ENCODE measurements around the gene WNT3. TPM values are rescaled to one million over a fixed set of nuclear protein-coding genes. Genes with fewer than 3 reads are reported as not detected.
A peak's percentile ranks its signal among the peaks of the same experiment; 100 is the strongest.

The WNT3 gene, protein sequence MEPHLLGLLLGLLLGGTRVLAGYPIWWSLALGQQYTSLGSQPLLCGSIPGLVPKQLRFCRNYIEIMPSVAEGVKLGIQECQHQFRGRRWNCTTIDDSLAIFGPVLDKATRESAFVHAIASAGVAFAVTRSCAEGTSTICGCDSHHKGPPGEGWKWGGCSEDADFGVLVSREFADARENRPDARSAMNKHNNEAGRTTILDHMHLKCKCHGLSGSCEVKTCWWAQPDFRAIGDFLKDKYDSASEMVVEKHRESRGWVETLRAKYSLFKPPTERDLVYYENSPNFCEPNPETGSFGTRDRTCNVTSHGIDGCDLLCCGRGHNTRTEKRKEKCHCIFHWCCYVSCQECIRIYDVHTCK
- under 1 TPM; 0.20 to 0.29 TPM for total RNA-seq

DNA sequence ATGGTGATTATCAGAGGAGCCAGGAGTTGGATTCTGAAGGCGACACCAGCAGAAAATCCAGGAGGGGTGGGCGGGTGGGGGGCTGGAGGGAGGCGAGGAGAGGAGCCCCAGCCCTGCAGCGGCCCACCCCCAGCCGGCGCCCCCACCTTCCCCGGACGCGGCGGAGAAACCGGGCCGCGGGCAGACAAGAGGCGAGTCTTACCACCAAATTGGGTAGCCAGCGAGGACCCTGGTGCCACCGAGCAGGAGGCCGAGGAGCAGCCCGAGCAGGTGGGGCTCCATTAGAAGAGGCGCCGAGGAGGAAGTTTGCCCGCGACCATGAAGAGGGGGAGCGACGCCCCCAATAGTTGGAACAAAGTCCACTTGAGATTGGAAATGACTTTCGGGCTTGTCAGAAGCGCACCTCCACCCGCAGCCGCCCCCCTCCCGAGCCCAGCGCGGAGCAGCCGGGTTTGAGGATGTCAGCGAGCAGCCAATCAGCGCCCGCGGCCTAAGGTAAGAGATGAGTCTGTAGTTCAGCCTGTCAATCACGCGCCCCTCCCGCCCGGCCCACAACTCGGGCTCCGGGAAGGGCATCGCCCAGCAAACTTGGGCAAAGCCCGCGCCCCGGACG, at the start of gene WNT3:
WNT3 (minus strand) TSS at position 377 of the 613 bp plus-strand sequence; CDS start at position 282, 95 bp downstream.
- Mint-ChIP-seq H3K4me1 (ENCODE audit: low read depth in 2 of 2) (peaks cover 0 to 11% of the 10 kb centered on the region in 2 donors), H3K9me3 (no peaks in the 10 kb centered on the region), H3K27me3 (peaks cover 49% of the 10 kb centered on the region in 2 donors), H3K36me3 (no peaks in the 10 kb centered on the region), H3K27ac (no peak within 1 kb of the TSS), H3K4me3 (peak within 1 kb of the TSS; percentile 67)
- DNase-seq (ENCODE audit: low spot score): peak; percentile 72
- ATAC-seq: peak; percentile 71 to 81

DNA sequence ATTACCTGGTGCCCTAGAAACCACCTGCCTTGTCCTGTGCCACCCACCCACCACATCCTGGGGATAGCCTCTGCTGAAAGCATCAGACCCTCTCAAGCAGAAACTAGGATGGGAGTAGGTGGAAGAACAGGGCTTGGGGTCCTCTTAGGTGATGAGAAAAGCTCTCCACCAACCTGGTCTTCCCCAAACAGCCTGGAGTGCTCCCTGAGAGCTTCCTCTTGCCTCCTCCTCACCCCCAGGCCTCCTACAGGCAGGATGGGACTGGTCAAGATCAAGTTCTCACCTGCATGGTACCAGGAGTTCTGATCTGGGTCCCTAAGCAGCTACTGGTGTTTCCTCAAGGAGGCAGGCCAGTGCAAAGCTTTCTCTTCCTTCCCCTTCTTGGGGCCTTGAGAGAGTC, 48.3 kb upstream of the WNT3 start:
- ATAC-seq (no peak), DNase-seq (ENCODE audit: low spot score) (no peak)
- peaks cover 6 to 9% of the 10 kb centered on the region in 2 donors for H3K4me1 Mint-ChIP-seq (ENCODE audit: low read depth in 2 of 2)
- H3K27me3 Mint-ChIP-seq: peaks cover 11 to 12% of the 10 kb centered on the region in 2 donors
- H3K9me3 Mint-ChIP-seq: no peaks in the 10 kb centered on the region
- H3K36me3 Mint-ChIP-seq: no peaks in the 10 kb centered on the region
- no peak overlapping the region for H3K4me3 Mint-ChIP-seq
- no peak overlapping the region for H3K27ac Mint-ChIP-seq

DNA sequence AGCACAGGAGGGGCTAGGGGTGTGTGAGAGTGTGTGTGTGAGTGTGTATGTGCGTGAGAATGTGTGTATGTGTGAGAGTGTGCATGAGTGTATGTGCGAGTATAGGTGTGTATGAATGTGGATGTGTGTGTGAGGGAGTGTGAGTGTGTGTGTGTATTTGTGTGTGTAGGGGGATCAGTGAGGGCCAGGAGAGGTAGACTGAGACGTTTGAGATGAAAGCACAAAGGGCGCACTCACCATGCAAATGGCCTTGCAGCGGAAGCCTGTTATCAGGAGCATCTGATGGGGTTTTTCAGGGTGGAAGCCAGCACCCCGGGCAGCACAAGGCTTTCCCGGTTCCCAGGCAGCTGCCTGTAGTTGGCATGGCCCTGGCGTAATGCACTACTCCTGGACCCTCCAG, 47.8 kb upstream of the WNT3 start:
- Mint-ChIP-seq H3K4me1 (ENCODE audit: low read depth in 2 of 2) (peaks cover 6 to 9% of the 10 kb centered on the region in 2 donors), H3K4me3 (no peak overlapping the region), H3K36me3 (no peaks in the 10 kb centered on the region), H3K27ac (no peak overlapping the region), H3K27me3 (peaks cover 12% of the 10 kb centered on the region in 2 donors), H3K9me3 (no peaks in the 10 kb centered on the region)
- DNase-seq (ENCODE audit: low spot score) (no peak), ATAC-seq (no peak)

DNA sequence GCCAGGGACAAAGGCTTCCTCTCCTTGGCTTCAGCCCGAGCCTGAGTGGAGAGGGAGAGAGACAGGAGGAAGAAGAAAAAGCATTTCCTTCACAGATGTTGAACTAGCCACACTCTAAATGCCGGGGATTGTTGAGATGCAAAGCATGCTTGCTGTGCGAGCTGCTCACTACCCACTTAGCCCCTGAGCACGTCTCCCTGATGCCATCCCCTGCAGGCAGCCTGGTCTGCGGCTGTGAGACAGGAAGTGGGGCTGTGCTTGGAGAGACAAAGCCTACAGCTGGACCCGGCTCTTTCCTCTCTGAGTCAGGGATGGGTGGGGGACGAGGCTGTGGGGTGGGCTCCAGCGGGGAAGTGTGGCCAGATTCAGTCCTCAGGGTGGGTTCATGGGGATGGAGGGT, 46.6 kb upstream of the WNT3 start:
- Mint-ChIP-seq H3K9me3 (no peaks in the 10 kb centered on the region), H3K27me3 (peaks cover 12 to 13% of the 10 kb centered on the region in 2 donors), H3K4me3 (no peak overlapping the region), H3K27ac (no peak overlapping the region), H3K4me1 (ENCODE audit: low read depth in 2 of 2) (peaks cover 6 to 9% of the 10 kb centered on the region in 2 donors), H3K36me3 (no peaks in the 10 kb centered on the region)
- DNase-seq (ENCODE audit: low spot score) (no peak), ATAC-seq (peak in 1 of 2 donors; percentile 64)

DNA sequence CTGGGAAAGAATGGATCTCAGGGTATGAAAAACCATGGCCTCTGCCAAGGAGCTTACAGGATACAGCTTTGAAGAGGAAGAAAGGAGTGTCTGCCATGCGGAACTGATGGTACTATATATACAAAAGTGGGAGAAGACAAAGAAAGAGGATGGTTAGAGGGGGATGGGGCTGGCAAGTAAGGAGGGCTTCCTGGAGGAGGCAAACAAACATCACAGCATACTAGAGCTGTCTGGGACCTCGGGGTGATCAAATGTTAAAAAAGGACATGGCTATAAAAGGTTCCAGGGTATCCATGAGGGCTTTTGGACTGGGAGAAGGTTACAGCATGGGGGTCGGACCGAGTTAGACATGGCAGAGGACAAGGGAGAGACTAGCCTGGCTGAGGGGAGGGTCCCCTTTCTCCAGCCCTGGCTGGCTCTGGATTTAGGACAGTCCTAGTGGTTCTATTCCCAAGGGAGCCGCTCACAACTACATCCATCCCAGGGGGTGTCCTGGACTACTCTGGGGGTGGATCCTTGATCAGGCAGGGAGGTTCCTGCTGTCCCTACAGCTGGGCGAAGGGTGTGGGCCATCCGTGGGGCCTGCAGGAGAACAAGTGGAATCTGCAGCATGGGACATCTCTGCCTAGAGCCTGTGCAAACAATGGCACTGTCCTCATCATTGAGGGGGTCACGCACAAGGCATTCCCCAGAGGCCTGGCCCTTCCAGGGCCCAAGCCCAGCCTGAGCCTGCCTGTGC, 45.1 kb upstream of the WNT3 start:
- Mint-ChIP-seq H3K4me3 (no peak overlapping the region), H3K27ac (no peak overlapping the region), H3K9me3 (no peaks in the 10 kb centered on the region), H3K27me3 (peaks cover 12 to 13% of the 10 kb centered on the region in 2 donors), H3K36me3 (no peaks in the 10 kb centered on the region), H3K4me1 (ENCODE audit: low read depth in 2 of 2) (peaks cover 6 to 9% of the 10 kb centered on the region in 2 donors)
- no peak for ATAC-seq
- DNase-seq (ENCODE audit: low spot score): no peak

DNA sequence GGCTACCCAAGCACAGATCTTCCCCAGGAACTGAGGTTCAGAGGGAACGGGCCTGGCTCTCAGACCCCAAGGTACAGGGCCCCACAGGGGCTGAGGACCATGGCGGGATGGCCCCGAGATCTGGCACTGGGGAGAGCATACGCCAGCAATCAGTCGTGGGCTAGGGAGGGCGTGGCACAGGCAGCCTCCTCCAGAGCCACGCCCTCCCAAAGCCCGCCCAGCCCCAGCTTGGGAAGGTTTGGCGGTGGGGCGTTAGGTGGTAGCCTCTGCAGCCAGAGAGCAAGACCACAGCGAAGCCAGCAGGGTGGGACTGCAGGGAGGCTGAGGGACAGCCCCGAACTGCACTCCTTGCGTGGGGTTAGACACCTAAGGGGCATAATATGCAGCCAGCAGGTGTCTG, 44.5 kb upstream of the WNT3 start:
- Mint-ChIP-seq H3K36me3 (no peaks in the 10 kb centered on the region), H3K4me1 (ENCODE audit: low read depth in 2 of 2) (peaks cover 6 to 9% of the 10 kb centered on the region in 2 donors), H3K27ac (no peak overlapping the region), H3K4me3 (no peak overlapping the region), H3K9me3 (no peaks in the 10 kb centered on the region), H3K27me3 (peaks cover 12 to 13% of the 10 kb centered on the region in 2 donors)
- no peak for DNase-seq (ENCODE audit: low spot score)
- ATAC-seq: no peak

DNA sequence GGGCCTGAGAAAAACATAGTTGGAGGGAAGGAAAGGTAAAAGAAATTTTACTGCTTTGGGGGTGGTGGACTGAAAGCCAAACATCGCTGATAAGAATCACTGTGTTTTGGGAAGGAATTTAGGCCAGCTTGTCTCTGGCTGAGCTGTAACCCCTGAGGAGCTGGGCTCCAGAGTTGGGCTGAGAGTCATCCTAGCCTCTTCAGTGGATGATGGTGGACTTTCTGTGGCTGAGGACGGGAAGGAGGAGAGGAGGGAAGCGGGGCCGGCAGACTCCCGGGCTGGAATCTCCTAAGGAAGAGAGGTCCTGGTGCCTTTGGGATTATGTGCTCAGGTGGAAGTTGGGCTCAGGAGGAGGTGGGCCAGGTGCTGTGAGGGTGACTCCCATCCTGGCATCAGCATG, 41.5 kb upstream of the WNT3 start:
- Mint-ChIP-seq H3K27me3 (peaks cover 15% of the 10 kb centered on the region in 2 donors), H3K27ac (no peak overlapping the region), H3K36me3 (no peaks in the 10 kb centered on the region), H3K9me3 (no peaks in the 10 kb centered on the region), H3K4me1 (ENCODE audit: low read depth in 2 of 2) (peaks cover 0 to 2% of the 10 kb centered on the region in 2 donors), H3K4me3 (no peak overlapping the region)
- ATAC-seq (no peak), DNase-seq (ENCODE audit: low spot score) (no peak)

DNA sequence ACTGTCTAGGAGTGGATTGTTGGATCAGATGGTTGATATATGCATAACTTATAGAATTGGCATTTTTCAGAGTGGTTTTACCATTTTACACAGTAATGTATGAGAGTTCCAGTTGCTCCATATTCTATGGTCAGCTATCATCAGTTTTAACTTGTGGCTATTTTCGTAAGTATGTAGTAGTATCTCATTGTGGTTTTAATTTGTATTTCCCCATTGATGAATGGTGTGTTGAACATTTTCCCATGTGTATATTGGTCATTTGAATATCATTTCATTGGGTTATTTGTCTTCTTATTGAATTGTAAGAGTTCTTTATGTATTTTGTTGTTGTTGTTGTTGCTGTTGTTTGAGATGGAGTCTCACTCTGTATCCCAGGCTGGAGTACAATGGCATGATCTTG, 39.1 kb upstream of the WNT3 start:
- no peak for DNase-seq (ENCODE audit: low spot score)
- H3K27me3 Mint-ChIP-seq: peaks cover 18 to 30% of the 10 kb centered on the region in 2 donors
- no peaks in the 10 kb centered on the region for H3K4me1 Mint-ChIP-seq (ENCODE audit: low read depth in 2 of 2)
- ATAC-seq: no peak
- H3K4me3 Mint-ChIP-seq: no peak overlapping the region
- H3K27ac Mint-ChIP-seq: no peak overlapping the region
- no peaks in the 10 kb centered on the region for H3K9me3 Mint-ChIP-seq
- no peaks in the 10 kb centered on the region for H3K36me3 Mint-ChIP-seq

DNA sequence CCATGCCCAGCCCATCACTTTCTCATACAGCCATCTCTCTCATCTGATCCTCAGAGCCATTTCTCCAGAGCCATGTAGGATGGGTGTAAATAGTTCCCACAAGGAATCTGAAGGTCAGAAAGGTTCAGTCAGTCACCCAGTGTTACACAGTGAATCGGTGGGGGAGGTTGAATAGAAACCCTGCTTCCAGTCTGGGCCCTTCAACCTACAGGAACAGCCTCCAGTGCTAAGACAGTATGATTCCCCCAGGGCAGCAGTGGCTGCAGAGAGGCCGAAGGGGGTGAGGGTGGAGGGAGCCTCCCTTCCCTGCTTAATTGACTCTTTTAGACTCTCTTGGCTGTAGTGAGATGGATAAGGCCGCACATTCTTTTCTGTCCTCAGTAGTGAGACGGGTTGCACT, 36.5 kb upstream of the WNT3 start:
- ATAC-seq (peak in 1 of 2 donors; percentile 11), DNase-seq (ENCODE audit: low spot score) (no peak)
- Mint-ChIP-seq H3K27me3 (peaks cover 36 to 50% of the 10 kb centered on the region in 2 donors), H3K36me3 (no peaks in the 10 kb centered on the region), H3K4me3 (no peak overlapping the region), H3K4me1 (ENCODE audit: low read depth in 2 of 2) (no peaks in the 10 kb centered on the region), H3K27ac (no peak overlapping the region), H3K9me3 (no peaks in the 10 kb centered on the region)

DNA sequence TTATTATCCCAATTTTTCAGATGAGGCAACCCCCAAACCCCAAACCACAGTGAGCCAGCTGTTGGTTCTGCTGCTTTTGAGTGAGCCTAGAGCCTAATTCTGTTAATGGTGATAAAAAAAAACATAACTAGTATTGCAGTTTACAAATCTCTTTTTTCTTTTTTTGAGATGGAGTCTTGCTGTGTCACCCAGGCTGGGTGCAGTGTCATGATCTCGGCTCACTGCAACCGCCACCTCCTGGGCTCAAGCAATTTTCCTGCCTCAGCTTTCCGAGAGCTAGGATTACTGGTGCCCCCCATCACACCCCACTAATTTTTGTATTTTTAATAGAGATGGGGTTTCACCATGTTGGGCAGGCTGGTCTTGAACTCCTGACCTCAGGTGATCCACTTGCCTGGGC, 36.0 kb upstream of the WNT3 start:
- Mint-ChIP-seq H3K36me3 (no peaks in the 10 kb centered on the region), H3K4me3 (no peak overlapping the region), H3K27me3 (peaks cover 39 to 55% of the 10 kb centered on the region in 2 donors), H3K9me3 (no peaks in the 10 kb centered on the region), H3K27ac (no peak overlapping the region), H3K4me1 (ENCODE audit: low read depth in 2 of 2) (no peaks in the 10 kb centered on the region)
- DNase-seq (ENCODE audit: low spot score) (no peak), ATAC-seq (no peak)

DNA sequence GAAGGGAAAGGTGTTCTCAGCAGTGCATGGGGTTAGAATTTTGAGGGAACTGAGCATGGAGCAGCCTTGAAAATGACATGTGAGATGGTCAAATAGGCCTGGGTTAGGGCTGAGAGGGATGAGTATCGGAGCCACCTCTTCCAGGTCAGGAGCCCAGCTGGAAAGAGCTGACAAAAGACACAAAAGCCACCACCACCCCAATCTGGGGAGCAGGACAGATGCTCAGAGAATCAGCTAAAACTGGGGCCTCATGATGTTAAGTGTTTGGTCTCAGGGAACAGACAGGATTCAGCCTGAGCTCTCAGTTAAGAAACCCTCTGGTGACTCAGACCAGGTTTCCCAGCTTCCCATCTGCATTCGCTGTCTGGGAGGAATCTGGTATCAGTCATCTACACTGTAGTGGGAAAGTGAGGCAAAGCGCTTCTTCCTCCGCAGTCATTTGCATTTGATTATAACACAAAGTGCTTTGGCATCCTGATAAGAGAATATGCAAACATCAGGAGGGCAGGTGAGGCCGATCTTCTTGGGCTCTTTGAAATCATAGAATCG, 35.5 kb upstream of the WNT3 start:
- Mint-ChIP-seq H3K27ac (no peak overlapping the region), H3K27me3 (peaks cover 43 to 60% of the 10 kb centered on the region in 2 donors), H3K4me1 (ENCODE audit: low read depth in 2 of 2) (no peaks in the 10 kb centered on the region), H3K4me3 (no peak overlapping the region), H3K36me3 (no peaks in the 10 kb centered on the region), H3K9me3 (no peaks in the 10 kb centered on the region)
- ATAC-seq (no peak), DNase-seq (ENCODE audit: low spot score) (no peak)

DNA sequence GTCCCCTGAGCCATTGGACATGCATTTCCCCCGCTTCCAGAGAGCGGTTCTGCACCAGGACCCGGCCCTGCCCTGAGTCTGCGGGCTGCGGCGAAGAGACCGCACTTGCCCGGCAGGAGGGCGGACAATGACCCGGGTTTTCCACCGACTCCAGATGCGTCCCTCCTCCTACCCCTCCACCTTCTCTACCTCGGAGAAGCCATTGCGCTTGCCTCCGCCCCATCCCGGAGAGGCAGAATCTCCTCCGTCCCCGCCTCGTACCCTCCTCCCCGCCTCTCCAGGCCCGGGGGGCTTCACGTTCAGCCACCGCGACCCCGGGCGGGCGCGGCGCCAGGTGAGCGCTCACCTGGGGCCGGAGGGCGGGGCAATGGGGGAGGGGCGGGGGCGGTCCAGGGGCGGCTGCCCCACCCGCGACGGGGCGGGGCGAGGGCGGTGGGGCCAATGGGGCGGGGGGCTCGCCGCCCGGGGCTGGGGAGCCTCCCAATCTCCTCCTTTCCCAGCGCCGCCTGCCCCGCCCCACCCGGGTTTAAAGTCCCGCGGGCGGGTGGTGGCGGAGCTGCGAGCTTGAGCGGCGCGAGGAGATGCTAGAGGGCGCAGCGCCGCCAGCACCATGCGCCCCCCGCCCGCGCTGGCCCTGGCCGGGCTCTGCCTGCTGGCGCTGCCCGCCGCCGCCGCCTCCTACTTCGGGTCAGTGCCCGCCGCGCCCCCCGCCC, 32.7 kb upstream of the WNT3 start, which contains the start of gene WNT9B:
WNT9B (plus strand) TSS at position 555 of the 713 bp plus-strand sequence; CDS start at position 611, 56 bp downstream.
- DNase-seq (ENCODE audit: low spot score) (no peak), ATAC-seq (no peak)
- H3K4me3 Mint-ChIP-seq: no peak within 1 kb of the TSS
- no peaks in the 10 kb centered on the region for H3K4me1 Mint-ChIP-seq (ENCODE audit: low read depth in 2 of 2)
- H3K36me3 Mint-ChIP-seq: no peaks in the 10 kb centered on the region
- H3K27me3 Mint-ChIP-seq: peaks cover 49 to 63% of the 10 kb centered on the region in 2 donors
- H3K9me3 Mint-ChIP-seq: no peaks in the 10 kb centered on the region
- H3K27ac Mint-ChIP-seq: no peak within 1 kb of the TSS

DNA sequence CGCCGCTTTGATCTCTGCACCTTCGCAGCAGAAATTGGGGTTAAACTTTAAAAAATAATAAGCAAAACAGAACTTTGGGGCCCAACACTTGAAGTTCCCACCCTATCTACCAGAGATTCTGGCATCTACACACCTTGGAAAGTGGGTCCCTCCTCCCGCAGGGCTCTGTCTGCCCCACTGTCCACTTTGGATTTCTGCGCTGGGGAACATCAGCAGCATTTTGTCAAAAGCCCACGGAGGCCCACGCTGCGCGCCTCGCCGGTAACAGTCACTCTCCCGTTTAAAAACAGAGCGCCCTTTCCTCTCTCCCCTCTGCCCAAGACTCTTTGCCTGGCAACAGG, 32.2 kb upstream of the WNT3 start:
- DNase-seq (ENCODE audit: low spot score): no peak
- Mint-ChIP-seq H3K4me1 (ENCODE audit: low read depth in 2 of 2) (no peaks in the 10 kb centered on the region), H3K27me3 (peaks cover 49 to 63% of the 10 kb centered on the region in 2 donors), H3K36me3 (no peaks in the 10 kb centered on the region), H3K27ac (no peak overlapping the region), H3K9me3 (no peaks in the 10 kb centered on the region), H3K4me3 (no peak overlapping the region)
- no peak for ATAC-seq

All from natural killer cell treated with Interleukin-12 subunit alpha and Interleukin-12 subunit beta and Interleukin-15 and Interleukin-18, amount 100 ng/mL, for 72 hours (primary cell).